Measurements from ENCODE around the gene FAM180A.
A peak's percentile ranks its signal among the peaks of the same experiment; 100 is the strongest.
"Not testable (repeated sequence)": the region's sequence is repeated elsewhere in the genome, so short reads cannot be mapped to it uniquely, and the experiment has no call there.

FAM180A gene

DNA sequence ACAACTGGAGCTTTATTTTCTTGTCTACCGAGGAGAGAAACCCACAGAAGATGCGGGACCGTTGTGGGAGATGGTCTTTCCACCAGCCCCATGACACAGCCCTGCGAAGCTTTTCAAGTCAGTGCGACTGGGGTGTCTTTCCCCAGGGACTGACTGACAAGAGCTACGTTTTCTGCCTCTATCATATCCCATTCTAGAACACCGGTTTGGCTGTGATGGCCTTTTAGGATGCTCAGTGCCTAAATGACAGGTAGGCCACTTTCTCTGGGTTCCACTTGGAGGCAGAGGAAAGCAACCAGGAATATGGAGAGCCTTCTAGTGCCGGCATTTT lies 37.5 kb downstream of the FAM180A start:
- no peak for DNase-seq

DNA sequence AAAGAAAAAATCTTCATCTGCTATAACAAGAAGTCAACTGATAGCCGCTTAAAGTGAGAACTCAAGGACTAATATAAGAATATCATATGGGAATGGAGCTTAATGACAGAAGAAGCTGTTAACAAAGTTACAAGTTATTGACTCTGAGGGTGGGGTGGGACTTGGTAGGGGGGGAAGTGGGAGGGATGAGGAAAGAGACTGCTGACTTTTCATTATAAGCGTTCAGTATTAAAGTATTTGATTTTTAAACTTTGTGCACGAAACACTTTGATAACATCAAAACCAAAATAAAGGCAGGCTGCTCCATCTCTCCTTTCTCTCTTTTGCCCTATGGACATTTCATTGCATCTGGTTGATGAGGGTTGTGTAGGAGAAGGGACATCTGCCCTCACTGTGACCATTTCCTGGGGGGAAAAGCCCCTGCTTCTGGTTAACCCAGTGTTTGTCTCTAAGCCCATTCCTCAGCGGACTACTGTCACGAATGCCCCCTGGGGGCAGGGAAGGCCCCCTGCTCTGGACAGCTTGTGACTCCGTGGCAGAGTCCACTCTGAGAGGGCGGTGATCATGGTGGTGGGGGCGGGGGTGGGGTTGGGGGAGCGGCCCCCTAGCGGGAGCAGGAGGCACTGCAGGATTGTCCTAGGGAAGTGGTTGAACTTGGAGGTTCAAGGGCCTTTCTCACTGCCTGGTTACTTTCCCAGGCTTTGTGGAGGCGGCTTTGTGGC lies 38.0 kb downstream of the FAM180A start:
- DNase-seq: peak; percentile 8

DNA sequence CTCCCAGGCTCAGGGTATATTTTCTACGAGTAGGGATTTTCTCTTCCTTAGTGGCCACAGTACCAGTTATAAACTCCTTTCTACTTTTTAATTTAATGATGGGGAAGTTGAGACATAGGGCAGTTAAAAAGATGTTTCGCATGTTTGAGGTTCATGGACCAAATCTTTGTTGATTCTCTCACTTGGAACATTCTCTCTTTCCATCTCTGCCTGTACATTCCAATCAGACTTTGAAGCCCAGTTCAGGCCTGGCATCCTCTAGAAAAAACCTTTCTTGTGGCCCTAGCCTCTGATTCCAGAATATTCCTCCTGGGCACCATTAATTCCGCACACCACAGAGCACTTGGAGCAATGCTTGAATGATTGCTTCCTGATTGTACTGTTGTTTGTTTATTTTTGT lies 39.1 kb downstream of the FAM180A start:
- DNase-seq: no peak

DNA sequence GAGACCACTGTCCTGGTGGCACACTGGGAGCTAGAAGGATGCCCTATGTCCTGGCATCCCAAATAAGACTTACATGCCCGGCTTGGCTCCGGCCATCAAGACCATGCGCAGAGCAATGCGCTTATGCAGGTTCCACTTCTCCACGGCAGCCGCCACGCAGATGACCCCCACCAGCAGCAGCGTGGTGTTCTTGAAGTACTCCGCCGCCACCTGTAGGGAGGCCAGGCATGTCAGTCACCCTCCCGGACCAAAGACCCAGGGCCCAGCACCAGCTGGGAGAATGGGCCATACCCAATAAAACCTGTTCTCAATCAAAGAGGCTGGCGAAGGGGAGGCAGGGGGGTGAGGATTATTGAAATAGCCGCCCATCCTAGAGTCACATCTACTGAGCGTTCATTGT lies 40.6 kb downstream of the FAM180A start:
- DNase-seq: no peak

DNA sequence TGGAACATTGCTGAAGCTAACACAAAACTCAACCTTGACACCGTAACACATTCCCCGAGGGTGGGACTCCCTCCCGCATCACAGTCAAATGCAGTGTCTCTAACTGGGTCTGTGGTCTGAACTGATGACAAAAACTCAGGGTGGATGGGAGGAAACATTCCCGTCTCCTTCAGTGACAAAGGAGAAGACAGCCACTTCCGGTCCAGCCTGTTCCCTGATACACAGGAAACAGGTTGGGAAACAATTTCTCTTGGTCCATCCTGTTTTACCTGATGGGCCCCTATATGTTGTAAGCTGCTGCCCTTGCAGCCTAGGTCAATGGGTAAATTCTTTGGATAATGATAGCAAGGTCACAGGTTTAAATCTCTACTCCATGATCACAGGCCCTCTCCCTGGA lies 41.0 kb downstream of the FAM180A start:
- no peak for DNase-seq

DNA sequence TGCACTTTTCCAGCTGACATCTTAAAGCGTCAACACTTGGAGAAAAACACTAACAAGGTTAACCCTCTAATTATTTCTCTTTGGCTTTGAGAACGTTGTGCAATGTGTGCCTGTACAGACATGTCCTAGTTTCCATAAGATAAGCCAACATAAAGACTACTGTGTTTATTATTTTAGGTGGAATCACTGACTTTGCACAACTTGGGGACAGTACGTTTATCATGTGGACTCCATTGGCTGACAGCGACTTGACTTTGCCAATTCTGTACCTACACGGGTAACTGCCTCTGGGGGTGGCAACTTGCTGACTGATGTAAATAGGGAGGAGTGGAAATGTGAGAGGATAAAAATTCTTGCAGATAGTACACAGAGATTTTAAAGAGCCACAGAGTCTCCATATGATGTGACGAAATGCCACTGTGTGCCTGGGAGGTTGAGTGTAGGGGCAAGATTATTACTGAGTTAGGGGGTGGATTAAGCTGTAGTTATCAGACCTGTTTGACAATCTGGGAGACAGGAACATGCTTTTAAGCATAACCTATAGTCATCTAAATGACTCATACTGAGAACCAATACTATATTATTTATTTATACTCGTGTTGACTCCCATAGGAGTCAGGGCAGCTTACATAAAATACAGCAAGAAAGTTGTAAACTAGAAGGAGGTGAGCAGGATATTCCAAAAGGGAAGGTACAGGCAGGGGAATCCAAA lies 41.6 kb downstream of the FAM180A start:
- DNase-seq: no peak

DNA sequence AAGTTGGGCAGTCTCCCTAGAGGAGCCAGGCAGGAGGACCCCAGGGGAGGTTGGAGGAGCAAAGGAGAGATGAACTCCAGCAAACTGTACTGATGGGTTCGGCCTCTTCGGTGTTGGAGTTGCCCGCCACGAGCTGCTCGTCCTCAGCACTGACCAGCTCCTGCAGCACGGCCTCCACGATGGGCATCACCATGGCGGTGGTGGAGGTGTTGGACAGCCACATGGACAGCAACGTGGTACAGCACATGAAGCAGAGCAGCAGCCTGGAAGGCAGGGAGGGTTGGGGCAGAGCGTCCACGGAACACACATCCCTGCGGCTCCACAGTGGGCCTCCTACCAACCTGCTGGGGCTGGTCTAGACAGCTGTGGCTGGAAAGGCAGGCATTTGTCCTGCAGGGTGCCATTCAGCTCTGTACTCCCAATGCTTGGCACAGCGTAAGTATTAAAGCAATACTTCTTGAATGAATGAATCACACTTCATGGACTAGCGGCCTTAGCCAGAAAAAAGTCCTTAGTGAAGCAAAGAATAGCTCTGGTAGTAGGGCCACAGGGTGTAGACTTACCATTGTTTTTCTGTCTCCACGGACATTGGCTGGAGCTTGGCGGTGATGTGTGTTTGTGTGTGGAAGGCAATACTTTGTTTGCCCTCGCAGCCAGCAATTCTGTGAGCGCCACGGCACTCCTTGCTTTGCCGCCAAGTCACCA lies 42.4 kb downstream of the FAM180A start:
- DNase-seq: no peak

DNA sequence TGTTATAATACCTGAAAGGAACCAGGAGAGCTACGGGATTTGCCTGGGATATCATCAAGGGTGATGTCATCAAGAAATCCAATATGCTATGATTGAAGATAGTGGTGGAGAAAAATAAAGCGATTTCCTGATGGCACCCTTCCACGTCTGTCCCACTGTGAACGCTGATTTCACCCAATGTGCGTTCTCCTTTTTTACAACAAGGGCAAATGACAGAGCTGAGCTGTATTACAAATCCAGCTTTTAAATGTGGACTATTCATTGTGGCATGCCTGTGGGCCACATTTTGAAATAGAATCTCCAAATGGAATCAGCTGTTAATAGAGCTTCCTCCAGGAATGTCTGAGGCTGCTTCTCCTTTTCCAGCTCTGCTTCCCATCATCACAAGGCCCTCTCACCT lies 43.9 kb downstream of the FAM180A start:
- DNase-seq: no peak

DNA sequence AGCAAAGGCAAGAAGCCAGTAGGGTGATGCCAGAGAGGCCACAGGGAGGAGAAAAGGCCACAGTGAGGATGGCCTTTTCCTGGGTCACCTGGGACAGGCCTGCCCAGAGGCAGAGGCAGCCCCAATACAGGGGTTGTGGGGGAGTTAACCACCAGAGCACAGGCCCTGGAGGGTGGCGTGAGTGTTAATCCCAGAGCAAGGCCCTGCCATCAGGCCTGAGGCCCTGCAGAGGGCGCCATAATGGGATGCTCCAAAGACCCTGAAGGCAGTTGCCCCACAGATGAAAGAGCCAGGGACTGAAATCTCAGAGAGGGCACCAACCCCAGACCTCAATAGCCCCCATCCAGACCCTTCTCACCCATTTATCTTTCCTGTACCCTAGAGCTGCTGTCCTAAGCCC lies 44.5 kb downstream of the FAM180A start:
- no peak for DNase-seq

DNA sequence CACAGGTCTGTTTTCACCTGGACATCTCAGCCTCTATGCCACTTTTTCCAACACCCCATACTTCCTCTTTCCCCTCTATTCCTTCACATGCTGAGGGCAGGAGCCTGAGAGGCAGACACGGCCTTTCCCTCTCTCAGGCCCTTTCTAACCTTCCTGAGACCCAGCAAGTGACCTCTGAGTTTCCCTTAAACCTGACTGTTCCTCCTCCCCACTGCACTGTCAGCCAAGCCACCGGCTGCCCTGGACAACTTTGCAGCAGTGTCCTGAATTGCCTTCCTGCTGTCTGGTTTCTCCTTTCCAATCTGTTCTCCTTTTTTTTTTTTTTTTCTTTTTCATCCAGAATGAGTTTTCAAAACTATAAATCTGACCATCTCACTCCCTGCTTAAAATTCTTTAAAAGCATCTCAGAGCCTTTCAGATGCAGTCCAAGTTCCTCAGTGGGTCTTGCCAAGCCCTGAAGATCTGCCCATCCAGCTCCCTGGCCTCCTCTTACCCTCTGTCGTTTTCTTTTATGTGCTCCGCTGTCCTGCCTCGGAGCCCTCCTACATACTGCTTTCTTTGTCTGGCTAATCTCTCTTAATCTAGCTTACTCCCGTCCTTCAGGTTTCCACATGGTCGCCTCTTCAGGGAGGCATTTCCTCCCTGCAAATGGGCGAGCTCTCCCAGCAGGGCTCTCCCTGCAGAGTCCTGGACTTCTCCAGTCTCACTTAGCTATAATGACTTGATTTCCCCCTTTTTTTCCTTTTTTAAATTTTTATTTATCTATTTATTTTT lies 51.1 kb downstream of the FAM180A start:
- DNase-seq: no peak

DNA sequence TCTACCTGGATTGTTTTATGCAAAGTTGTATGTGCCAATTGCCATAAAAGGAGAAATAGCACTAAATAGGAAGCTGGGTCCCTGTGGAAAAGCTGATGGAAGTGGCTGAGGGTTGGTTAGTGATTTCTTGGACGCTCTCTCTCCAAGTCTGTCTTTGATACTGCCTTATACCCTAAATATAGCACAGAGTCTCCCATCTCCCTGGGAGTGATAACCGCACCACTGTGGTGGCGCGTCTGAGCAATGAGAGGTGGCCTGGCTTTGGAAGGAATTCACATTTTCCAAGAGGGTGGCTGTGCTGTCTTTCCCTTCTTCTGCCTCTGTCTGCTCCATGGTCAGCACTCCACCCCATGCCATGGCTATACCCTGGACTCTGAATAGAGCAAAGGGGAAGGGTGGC lies 55.1 kb downstream of the FAM180A start:
- DNase-seq: no peak

DNA sequence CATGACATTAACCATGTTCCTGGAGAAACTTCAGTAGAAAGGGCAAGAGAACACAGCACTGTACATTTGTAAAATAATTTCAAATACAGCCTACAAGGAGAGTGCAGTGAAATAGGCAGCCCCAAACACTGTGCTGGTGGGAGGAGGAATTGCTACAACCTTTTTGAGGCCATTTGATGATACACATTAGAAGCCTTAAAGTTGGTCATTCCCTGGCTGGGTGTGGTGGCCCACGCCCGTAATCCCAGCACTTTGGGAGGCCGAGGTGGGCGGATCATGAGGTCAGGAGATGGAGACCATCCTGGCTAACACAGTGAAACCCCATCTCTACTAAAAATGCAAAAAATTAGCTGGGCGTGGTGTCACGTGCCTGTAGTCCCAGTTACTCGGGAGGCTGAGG lies 56.0 kb downstream of the FAM180A start:
- DNase-seq: not testable (repeated sequence)

DNA sequence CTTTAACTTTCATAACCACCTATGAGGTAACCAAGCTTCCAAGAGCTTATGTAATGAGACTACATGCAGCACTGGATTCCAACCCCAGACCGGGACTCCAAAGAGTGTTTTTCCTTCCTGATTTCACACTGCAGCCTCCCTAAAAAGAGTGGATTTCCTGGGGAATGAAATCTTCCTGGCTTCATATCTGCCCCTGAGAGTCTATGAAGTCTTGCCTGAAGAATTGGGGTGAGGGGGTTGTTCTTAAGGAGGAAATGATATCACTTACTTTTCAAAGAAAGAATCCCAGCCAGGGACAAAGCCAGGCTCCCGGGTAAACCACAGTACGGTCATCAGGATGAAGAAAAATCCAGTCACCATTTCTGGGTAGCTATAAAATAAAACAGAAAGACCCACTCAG lies 56.6 kb downstream of the FAM180A start:
- peak; percentile 32 for DNase-seq

DNA sequence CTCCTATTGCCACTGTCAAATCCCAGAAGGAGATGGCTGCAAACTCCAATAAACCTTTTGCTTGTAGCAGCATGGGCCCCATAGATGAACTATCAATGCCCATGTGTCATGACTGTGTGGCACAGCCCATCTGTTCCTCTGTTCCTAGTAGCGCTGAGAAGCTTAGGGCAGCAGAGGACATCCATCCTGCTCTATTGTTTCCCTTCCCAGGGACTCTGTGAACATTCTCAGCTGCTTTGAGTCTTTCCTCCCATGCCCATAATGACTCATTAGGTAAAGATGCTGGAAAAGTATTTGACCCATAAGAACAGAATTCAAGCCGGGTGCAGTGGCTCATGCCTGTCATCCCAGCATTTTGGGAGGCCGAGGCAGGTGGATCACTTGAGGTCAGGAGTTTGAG lies 58.0 kb downstream of the FAM180A start:
- DNase-seq: no peak

DNA sequence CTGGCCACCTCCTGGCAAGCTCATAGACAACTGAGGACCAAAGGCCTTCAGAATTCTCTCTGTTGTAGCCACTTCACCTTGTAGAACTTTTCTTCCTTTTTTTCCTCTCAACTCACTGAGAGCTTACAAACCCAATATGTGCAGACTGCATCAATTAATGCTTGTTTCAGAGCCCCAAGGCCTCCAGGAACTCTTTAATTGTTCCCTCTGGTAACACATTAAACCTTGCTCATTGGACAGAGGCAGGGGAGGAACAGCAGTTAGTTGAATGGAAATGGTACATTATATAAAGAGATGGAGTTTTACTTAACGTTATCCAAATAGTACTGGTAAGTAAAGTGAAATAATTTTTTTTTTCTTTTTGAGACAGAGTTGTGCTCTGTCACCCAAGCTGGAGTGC lies 61.1 kb downstream of the FAM180A start:
- no peak for DNase-seq

DNA sequence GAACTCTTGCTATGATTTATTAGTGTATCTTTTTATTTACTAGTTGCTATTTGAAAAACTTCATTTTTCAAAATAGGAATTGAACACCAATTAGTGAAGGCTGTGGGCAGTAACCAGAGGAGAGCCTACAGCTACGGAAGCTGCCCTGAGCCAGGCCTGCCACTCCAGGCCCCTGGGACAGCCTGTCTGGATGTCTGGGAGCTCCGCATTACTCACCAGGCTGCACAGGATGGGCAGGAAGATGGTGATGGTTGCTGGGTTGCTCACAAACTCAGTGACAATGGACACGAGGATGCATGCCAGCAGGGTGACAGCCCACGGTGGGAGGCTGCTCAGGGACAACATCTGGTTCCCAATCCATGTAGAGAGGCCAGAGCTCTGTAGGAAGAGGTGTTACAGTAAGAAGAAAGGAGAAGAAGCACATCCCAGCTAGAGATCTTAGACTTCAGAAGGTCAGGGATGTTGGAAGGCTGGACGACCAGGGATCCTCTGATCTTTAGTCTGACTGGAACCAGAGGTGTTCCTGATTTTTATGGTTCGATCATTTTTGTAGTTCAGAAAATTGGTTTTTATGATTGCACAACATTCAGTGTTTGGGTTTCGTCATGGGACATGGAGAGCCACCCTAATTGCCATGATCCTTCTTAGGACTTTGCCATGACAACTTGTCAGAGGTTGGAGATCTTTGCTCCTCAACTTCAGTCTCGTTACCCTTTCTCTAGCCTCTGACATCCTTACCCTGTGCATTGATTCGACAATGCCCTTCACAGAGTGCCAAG lies 63.1 kb downstream of the FAM180A start:
- DNase-seq: peak; percentile 20

DNA sequence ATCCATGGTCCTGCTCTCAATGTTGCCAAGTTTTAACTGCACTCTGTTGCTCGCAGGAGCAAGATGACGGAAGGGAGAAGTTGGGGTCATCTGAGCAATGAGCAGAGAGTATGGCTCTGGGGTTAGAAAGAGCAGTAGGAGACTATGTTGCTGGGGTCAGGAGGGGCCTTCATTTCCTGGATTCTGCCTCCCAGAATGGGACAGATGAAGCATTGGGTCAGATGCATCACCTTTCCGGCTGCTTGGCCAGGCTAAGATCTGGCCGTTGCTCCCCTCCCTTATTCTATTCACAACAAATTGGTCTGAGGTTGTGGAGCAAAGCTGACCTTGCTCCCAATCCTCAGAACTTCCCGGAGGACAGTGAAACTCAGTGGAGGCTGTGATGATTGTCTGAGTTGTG lies 63.9 kb downstream of the FAM180A start:
- DNase-seq: no peak

DNA sequence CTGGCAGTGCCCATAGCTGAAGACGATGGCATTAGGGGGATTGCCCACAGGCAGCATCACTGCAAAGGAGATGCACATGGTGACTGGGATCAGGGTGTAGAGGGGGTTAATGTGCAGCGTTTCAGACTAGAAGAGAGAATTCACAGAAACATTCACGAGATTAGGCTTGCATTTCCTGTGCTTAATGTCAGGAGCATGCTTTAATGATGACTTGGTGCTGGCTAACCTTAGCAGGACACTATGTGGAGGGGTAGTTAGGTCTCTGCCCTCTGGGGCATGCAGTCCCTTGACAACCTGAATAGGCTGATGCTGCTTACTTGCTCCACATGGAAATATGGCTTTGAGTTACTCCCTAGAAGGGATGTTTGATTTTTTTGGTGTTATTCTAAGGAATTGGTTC lies 64.5 kb downstream of the FAM180A start:
- DNase-seq: no peak

DNA sequence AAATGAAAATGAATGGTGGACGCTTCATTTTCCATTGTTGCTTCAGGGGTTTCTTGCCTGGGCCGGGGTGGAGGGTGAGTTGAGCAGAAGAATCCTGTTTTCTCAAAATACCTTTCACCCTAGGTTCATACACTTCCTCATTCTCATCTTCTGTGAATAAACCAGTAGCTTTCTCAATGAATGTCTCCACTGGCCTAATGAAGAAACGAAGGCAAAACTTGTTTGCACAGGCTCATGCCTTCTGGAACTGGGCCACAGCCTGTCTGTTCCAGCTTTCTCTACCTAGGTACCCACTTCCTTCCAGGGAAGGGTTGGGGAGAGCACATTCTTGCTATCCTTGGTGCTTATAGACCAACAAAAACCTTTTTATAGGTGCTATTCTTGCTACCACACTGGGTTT lies 65.0 kb downstream of the FAM180A start:
- no peak for DNase-seq

DNA sequence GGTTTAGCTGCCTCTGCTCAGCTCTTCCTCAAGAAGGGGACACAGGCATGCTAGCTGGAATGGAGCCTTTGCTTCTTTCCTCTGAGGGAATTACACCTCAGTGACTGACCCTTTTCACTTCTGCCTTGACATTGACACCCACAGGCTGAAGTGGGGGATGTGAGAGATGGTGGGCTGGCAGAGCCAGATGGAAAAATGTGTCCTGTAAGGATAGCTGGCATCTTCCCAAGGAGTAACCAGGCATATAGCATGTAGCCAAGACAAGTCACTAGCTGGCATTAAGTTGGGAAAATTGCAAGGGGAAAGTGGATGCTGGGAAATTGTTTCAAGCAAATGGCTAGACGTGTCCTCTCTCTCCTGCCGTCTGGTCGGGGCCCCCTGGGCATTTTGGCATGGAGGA lies 66.4 kb downstream of the FAM180A start:
- DNase-seq: no peak

DNA sequence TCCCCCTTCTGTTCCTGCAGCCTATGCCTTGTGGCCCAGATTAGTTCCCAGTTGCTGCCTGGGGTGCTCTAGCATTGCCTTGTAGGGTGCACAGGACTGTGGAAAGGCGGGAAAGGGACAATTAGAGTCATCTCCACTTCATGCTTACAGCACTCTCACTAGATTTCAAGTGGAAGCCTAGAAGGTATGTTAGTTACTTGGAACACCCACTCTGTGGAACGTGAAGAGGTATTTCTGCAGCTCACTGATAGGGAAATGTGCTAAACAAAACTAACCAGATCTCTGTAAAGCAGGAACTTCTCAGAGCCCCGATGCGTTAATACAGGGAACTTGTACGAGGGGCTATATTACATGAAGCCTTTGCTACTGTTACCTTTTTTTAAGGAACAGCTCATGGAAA lies 66.9 kb downstream of the FAM180A start:
- DNase-seq: no peak

Measured in MV-4-11 (cell line).